Measurements from ENCODE around the gene DTD2.
"Not testable (repeated sequence)": the region's sequence is repeated elsewhere in the genome, so short reads cannot be mapped to it uniquely, and the experiment has no call there.

Gene DTD2

DNA sequence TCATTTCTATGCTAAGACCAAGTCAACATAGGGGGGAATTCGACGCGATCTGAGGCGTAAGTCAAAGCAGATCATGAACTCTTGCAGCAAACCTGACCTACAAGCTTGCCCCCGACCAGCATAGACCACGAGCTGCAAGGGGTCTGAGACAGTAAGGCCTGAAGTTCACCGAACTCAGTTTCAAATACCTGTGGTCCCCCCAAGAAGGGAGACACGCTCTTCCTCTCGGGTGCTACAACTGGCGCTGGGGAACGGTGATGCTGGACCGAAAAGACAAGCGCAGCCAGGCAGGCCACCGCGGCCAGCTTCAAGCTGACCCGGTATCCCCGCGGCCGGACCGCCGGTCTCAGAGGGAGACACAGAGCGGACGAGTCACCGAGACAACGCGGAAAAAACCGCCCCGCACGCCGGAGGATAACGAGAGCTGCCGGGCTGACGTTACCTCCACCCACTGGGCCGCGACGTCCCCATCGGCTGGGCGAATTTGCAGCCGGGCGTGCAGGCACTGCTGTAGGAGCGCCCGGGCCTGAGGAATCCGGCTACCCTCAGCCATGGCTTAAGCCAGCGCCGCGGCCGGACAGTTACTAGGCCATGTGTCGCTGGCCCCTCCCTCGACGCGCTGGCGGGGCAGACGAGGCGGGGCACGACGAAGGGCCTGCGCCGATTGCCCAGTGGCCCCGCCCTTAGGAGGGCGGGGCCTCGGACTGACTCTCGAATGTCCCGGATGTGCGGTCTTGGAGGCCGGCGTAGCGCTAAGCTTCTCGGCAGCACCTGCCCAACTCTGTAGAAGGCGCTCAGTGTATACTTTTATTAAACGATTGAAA is at the start of gene DTD2:
DTD2 (minus strand) TSS at position 666 of the 824 bp plus-strand sequence; CDS start at position 553, 113 bp downstream.
- peak; percentile 80 to 85 (median 82) for DNase-seq

DNA sequence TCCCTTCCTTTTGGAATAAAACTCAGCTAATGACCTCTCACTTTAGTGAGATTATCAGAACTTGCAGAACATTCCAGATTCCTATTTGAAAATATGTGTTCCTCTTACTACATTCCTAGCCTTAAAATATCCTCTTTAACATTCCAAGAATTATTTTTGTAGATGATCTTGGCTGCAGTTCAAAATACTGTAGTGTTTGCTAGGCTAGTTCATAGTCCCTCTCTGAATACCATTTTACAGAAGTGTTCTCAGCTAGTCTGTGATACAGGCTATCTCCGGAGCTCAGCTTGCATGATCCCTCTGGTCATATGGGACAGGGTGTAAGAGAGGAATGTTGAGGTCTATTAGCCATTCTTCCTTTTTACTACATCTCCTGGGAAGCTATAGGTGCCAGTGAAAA is 48.1 kb upstream of the DTD2 start:
- DNase-seq = no peak

DNA sequence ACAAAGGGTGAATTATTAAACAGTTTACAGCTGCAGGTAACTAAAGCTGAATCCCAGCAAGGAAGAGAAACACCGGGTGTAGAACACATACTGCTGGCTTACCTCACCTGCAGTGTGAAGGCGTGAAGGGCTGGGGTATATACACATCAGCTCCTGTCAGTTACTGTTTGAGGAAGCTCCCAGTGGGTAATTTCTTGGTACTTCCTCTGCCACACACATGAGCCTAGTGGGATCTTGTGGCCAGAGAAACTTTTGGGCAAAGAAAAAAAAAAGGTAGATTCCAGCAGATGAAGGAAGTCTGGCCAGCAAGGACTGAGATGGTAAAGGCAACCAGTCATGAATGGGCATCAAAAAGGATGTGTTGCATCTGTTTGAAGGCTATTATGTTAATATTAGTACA is 44.6 kb upstream of the DTD2 start:
- DNase-seq = no peak

DNA sequence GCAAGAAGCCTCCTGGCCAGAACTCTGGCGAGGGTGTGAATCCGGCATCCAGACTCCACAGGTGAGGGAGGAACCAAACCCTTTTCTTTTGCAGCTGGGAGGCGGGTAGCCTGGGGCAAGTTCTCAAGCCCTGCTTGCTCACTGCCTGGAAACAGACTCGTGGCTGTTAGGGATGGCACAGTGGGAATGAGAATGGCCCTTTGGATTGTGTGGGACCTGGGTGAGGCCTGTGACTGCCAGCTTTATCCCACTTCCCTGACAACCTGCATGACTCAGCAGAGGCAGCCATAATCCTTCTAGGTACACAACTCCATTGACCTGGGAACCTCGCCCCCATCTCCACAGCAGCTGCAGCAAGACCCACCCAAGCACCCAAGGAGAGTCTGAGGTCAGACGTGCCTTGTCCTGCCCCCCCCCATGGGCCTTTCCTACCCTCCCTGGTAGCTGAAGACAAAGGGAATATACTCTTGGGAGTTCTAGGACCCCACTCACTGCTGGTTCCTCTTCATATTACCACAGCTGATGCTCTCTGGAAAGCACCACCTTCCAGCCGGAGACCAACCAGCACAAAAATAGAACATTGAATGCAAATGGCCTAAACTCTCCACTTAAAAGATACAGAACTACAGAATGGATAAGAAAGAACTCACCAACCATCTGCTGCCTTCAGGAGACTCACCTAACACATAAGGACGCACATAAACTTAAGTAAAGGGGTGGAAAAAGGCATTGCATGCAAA is 35.6 kb upstream of the DTD2 start:
- no peak for DNase-seq

DNA sequence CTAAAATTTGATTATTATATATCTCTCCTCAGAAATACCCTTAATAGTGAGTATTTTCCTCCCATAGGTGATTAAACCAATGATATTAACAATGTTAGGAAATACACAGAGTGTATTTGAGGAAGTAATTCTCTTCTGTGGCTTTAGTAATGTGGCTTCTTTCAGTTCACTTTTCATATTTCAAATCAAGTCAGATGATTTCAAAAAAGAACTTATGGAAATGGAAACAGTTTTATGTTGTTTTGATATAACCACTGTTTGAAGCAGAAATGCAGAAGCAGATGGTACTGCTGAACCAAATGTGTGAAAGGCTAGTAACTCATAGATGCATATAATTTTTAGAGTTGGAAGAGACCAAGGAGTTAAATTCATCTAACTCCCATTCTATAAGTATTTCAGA is 32.4 kb upstream of the DTD2 start:
- no peak for DNase-seq

DNA sequence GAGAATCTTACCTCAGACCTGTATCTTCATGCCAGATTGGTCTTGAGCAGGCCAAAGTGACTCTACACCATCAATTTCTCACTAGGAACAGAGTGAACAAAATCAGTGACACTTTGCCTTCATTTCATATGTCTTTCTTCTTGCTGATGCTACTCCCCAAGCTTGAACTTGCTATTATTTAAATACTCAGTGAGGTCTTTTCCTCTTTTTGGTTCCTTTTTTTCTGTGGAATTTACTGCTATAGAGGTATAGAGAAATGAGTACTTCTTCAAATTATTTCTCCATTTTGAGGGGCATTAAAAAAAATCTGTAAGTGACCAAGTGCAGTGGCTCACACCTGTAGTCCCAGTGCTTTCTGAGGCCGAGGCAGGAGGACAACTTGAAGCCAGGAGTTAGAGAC is 30.6 kb upstream of the DTD2 start, which contains the start of gene GPR33:
GPR33 (minus strand) TSS at position 154 of the 400 bp plus-strand sequence. CDS start 4,074 bp downstream, outside the sequence.
- DNase-seq = no peak

DNA sequence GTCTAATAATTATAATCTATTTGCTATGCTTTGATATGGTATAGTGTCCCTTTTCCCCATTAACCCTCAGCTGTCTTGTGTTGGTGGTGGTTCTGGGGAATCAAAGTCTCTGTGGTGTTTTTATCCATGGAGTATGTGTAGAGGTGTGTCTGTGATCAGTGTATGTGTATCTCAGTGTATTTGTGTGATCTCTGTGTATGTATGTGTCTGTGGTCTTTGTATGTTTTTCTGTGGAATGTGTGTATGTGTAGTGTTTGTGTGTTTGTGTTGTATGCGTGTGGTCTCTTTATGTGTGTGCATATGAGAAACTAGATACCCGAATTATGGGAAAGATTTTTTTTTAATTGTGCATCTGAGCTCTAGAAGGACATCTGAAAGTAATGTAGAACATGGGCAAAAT is 29.5 kb upstream of the DTD2 start:
- DNase-seq = no peak

DNA sequence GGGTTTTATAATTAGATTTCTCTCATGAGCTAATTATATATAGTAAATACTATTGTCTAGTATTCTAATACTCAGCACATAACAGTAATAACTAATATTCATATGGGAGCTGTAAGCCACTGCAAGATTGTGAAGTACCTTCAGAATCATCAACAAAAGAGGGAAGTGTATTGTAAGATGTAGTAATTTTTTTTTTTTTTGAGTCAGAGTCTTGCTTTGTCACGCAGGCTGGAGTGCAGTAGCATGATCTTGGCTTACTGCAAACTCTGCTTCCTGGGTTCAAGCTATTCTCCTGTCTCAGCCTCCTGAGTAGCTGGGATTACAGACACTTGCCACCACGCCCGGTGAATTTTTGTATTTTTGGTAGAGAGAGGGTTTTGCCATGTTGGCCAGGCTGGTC is 27.4 kb upstream of the DTD2 start:
- DNase-seq = no peak

DNA sequence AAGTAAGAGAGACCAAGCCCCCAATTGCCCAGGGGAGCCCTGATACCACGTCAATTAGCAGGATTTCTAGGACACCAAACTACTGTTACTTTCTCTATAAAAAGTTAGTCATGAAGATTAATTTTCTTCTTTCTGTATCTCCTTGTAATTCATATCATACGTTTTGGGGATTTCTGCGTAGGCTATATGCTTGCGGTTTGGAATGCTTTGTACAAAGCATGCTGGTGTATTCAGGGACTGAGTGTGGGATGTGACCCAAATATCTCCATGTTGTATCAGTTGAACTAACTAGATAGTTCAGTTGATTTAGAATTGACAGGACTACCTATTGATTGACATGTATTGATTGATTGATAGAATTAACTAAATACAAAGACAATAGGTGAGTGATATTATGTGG is 22.9 kb upstream of the DTD2 start:
- no peak for DNase-seq

DNA sequence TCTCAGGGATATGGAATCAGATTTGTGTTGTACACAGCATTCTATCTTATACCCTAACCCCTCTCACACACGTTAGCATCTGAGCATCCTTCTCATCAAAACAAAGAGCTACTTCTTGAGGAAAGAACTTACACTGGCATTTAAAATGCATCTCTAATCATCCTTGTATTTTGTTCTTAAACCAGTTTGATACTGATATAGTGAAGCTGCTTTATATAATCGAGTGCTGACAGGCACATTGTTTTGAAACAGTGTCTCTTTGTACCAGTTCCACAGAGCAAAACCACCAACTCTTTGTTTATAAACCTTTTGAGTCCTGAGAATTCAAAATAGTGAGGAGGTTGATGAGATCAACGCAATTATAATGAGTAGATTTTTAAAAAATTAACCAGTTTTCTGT is 21.7 kb upstream of the DTD2 start:
- no peak for DNase-seq

DNA sequence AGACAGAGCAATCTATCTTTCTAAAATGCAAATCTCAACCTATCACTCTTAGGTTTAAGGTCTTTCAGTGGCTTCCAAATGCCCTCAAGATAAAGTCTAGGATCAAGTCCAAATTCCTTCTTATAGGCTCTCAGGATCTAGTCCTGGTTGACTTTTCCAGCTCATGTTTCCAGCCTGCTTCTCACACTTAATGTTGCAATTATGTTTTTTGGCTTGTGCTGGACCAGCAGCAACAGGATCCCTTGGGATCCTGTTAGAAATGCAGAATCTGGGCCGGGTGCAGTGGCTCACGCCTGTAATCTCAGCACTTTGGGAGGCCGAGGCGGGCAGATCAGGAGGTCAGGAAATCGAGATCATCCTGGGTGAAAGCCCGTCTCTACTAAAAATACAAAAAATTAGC is 19.9 kb upstream of the DTD2 start:
- no peak for DNase-seq

DNA sequence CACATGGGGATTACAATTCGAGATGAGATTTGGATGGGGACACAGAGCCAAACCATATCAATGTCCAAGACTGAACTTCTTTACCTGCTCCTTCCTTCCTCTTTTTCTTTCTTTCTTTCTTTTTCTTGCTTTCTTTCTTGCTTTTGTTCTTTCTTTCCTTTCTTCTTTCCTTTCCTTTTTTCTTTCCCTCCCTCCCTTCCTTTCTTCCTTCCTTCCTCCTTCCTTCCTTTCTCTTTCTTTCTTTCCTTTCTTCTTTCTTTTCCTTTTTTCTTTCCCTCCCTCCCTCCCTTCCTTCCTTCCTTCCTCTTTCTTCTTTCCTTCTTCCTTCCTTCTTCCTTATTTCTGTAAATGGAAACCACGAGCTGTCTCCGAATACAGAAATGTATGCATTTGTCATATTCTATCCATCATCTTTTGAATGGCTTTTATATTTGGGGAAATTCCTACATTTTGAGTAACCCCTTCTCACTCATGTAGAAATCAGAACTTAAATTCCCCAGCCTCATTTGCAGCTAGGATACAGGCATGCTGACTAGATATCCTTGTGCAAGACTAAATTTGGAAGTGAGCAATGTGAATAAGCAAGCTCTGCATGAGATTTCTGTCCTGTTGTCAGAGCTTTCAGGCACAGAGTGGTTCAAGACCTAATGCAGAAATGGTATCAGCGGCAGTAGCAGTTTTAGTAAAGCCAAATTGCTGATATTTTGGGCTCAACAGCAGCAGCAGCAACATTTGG is 19.0 kb upstream of the DTD2 start:
- DNase-seq = no peak

DNA sequence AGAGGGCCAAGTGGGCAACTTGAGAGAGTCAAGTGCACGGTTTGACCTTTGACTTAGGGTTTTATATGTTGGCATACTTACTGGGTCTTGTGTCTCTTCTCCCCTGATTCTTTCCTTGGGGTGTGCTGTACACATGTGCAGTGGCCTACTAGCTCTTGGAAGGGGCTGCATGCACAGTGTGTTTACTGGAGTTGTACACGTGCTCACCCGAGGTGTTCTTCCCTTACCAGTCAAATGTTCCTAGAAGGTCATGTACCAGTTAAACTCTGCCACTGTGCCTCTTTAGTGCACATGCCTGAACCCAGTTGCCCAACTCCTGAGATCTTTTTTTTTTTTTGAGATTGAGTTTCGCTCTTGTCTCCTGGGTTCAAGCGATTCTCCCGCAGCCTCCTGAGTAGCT is 9.2 kb upstream of the DTD2 start:
- DNase-seq = no peak

DNA sequence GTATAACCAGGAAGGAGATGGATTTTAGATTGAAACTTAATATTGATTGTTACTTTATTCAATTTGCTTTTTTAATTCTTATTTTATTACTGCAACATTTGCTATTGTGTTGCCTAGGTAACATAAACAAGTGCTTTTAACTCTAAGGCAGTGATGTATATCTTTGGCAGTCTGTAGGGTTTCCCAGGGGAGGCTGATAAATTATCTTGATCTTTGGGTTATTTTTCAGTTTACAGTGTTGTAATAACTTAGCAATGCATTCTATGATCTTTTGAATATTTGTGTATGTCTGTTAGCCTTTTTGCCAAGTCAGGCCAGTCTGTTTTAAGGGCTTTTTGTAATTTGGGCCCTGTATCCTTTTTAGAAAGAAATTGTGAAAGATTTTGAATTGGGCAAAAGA is 7.8 kb upstream of the DTD2 start:
- no peak for DNase-seq

DNA sequence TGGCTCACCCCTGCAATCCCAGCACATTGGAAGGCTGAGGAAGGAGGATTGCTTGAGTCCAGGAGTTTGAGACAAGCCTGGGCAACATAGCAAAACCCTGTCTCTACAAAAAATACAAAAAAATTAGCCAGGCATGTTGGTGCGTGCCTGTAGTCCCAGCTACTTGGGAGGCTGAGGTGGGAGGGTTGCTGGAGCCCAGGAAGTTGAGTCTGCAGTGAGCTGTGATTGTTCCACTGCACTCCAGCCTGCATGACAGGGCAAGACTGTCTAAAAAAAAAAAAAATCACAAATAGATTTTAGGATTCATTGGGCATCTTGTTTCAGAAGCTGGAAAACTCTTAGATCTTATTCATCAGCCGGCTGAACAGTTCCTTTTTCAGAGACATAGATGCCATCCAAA is 5.1 kb upstream of the DTD2 start:
- not testable (repeated sequence) for DNase-seq

DNA sequence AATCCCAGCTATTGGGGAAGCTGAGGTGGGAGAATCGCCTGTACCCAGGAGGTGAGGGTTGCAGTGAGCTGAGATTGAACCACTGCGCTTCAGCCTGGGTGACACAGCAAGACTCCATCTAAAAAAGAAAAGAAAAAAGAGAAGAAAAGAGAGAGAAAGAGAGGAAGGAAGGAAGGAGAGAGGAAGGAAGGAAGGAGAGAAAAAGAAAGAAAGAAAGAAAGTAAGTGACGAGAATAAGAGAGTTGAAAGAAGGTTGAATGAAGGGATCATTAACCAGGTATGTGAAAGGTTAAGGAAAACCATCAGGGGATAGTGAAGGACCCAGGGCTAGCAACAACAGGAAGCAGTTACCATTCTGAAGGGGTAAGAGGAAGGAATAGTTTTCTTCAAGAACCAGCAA is 4.2 kb upstream of the DTD2 start:
- no peak for DNase-seq

DNA sequence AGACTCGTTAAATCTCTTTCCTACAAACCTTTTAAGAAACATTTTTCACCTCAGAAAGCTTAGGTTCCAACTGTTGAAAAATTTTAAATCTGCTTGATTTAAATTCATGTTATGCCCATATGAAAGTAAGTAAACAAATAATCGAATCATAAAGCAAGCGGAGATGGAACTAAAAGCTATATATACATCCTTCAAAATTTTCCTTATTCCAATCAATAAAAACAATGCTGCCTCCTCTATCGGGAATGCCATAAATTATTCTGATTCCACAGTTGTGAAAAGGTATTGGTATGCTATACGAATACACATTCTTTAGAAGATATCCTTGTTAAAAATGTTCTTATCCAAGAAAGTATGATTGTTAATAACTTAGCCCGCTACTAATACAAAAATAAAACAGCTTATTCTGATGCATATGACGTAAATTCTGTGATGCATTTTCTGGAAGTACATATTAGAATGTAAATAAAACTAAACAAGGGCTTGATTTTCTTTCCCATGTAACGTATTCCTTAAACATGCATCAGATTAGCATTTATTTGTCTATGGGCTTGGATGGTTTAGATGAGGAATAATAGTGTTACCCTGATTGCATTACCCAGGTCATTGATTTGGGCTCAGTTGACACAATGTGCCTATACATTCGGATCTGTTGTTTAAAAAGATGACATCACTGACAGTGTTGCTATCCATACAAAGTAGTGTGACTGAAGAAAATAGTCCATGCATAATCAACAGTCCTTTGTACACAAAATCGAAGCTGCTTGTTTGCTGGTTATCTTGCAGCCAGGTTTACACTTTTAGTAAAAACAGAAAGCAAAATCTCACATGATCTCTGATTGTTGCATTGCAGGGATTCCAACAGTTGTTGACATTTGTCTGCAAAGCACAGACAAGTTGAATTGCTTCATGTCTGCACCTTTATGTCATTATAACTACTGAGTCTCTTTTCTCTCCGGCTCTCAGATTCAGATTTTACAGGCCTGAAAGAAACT is 656 bp upstream of the DTD2 start:
- DNase-seq = no peak

DNA sequence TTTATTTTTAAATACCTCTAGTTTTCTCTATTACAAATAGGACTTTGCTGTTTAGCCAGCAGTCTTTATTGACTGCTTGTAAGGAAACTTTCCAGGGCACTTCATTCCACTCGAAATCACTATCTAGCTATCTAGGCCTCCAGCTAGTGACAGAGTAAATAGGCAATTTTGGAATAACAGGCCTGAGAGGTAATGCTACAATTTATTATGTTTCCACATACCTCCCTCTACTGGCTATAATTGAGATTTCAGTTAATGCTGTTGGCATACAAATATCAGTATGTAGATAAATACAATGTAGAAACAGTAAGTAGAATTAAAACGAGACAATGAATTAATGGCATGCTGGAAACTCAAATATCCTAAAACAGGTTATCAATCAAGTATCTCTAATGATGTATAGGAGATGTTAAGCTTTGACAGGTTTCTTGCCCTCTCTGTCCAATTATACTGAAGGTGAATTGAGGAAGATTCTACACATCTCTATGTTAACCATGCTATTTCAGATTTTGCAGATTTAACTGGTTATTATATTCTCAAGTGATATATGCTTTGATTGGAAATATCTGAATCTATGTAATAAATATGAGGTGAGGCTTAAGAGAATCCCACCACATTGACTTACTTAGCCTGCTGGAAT is 7.2 kb downstream of the DTD2 start:
- no peak for DNase-seq

DNA sequence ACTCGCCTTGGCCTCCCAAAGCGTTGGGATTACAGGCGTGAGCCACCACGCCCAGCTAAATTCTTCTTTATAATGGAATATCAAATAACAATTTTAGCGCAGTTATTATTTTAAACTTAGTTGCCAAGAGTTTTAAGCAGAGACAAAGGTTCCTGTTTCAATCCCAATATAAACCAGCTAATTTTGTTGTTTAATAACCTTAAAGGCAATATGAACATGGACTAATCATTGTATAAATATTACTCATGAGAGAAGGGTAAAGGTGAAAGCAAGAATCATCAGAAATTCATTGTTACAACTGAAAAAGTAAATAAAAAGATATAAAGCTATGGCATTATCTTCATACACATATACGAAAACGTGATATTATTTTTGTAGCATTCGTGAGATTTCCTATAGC is 8.2 kb downstream of the DTD2 start:
- DNase-seq = no peak

DNA sequence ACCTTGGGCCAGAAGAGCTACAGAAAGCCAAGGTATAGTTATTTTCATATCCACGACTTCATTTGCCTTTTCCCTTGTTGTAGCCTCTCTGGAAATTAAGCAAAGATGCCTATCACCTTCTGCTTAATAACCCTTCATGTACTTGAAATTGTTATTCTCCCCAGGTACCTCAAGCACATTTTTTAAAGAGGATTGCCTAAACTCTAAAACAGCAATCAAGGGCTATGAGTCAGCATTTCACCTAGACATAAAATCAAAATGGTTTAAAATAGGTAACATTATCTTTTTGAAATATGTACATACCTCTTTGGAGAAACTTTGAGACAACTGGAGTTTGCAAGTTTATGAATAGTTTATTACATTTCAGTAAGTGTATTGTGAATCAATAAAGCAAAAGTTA is 11.6 kb downstream of the DTD2 start:
- no peak for DNase-seq

DNA sequence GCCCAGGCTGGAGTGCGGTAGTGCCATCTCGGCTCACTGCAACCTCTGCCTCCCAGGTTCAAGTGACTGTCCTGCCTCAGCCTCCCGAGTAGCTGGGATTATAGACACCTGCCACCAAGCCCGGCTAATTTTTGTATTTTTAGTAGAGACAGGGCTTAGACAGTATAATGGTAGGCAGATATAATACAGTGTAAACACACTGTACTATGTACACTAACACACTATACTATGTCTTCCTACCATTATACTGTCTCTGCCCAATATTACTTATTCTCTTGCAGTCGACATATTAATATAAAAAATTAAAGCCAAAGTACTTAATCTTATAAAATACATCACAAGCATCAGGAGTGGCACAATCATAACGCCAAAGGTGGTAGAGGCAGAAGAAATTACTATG is 15.0 kb downstream of the DTD2 start:
- no peak for DNase-seq

Data from activated CD4-positive, CD25-positive, alpha-beta regulatory T cell (primary cell).